Cardiac fibroblast (primary cell): Measurements from ENCODE around the gene TJP3.

Experiments used
- DNase-seq, 2 donors: peaks; one replicate each; pipeline versions ENCODE4 v3.0.0 to v3.0.0-alpha.2; 2010; ENCODE audit warnings: low read depth in 2 of 2
- H3K4me3 ChIP-seq, 2 donors: replicated peaks in 1 of 2; 1 replicate in 1 of 2; 2 replicates in 1 of 2; pipeline ENCODE4 v1.5.1; 2011; ENCODE audit warnings: low read depth in 2 of 2, low read length in 2 of 2, mild to moderate bottlenecking in 2 of 2, moderate library complexity in 1 of 2
- CTCF ChIP-seq: IDR thresholded peaks from one replicate; pipeline ENCODE4 v1.5.1; 2011; ENCODE audit warnings: low read depth, mild to moderate bottlenecking, low read length, inconsistent platforms

Gene TJP3

GRCh38 chr19:3737487-3738205 is 29.5 kb downstream of the TJP3 start:
- TF ChIP-seq CTCF = no peak
- DNase-seq = no peak
- no peak overlapping the region for H3K4me3 ChIP-seq

GRCh38 chr19:3738477-3739220 is 30.5 kb downstream of the TJP3 start:
- TF ChIP-seq CTCF = no peak
- no peak for DNase-seq
- no peak overlapping the region for H3K4me3 ChIP-seq

DNA sequence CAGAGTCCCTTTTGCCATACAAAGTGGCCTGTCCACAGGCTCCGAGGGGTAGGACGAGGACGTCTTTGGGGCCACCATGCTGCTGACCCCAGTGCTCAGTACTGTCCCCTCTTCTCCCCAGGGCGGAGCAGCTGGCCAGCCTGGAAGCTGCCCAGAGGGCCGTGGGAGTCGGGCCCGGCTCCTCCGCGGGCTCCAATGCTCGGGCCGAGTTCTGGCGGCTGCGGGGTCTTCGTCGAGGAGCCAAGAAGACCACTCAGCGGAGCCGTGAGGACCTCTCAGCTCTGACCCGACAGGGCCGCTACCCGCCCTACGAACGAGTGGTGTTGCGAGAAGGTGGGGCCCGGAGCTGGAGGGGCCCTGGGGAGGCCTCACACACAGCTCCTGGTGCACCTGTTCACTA is 32.2 kb downstream of the TJP3 start:
- H3K4me3 ChIP-seq = no peak overlapping the region
- no peak for TF ChIP-seq CTCF
- DNase-seq = no peak

DNA sequence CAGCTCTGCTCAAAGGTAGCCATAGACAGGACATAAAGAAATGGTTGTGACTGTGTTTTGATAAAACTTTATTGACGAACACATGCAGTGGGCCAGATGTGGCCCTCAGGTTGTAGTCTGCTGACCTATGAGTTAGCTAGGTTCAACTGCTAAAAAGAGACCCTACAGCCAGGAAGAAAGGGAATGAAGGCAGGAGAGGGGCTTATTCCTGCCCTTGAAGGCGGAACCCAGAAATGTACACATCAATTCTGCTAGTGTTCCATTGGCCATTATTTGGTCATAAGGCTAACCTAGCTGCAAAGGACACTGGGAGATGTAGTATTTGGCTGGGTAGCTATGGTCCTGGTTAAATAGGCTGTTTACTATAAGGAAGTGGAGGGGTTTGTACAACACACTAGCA is 35.3 kb downstream of the TJP3 start:
- TF ChIP-seq CTCF = no peak
- DNase-seq = peak in 1 of 2 donors; percentile 16
- H3K4me3 ChIP-seq = no peak overlapping the region

DNA sequence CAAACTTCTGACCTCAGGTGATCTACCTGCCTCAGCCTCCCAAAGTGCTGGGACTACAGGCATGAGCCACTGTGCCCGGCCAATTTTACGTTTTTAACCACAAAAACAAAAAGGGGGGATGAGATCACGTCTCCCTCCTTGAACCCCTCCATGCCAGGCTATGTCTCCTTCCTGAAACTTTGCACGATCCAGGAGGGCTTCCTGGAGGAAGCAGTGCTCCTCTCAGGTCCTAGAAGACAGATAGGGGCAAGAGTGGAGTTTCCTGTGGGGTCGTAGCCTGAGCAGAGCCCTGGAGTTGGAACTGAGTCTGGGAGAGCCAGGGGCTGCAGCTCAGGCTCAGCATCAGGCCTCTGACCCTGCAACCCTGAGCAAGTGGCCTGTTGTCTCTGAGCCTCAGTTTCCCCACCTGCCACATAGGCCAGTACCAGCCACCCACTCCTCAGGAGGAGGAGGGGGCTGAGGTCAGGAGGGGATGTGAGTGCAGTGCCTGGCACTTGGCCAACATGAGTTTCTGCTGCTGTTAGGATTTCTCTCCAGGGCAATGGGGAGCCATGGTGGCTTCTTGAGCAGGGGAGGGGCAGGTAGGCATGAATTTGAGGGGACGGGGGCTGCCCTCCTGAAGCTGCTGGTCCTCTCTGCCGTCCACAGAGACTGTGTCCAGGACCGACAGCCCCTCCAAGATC is 37.3 kb downstream of the TJP3 start:
- DNase-seq = no peak
- no peak for TF ChIP-seq CTCF
- H3K4me3 ChIP-seq = no peak overlapping the region

DNA sequence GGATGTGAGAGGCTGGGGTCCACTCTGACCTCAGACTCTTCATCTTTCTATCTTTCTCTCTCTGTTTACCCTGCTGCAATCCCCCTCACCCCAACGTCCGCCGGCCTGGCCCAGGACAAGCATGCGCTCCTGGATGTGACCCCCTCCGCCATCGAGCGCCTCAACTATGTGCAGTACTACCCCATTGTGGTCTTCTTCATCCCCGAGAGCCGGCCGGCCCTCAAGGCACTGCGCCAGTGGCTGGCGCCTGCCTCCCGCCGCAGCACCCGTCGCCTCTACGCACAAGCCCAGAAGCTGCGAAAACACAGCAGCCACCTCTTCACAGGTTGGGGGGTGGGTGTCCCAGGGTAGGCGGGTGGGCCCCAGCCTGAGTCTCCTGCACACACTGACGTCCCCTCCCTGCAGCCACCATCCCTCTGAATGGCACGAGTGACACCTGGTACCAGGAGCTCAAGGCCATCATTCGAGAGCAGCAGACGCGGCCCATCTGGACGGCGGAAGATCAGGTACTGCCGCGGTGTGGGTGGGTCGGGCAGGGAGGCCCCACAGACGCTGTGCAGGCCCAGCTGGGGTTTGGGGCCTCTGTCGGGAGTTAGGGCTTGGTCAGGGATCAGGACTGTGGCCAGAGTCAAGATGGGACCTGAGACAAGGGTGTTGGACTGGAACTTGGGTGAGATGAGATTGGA is 38.3 kb downstream of the TJP3 start:
- DNase-seq = no peak
- no peak overlapping the region for H3K4me3 ChIP-seq
- TF ChIP-seq CTCF = no peak
